GM18505 (cell line): Measurements from ENCODE around the gene APBB2.

ENCODE experiments used
- ATAC-seq: cut with Tn5 transposase; IDR thresholded peaks from one replicate; pipeline ENCODE4 v1.9.1; 2021; ENCODE audit not compliant: unreplicated experiment
- POLR2A ChIP-seq: IDR thresholded peaks from 4 replicates; pipeline ENCODE4 v1.6.1; 2011; ENCODE audit warnings: borderline replicate concordance; ENCODE audit not compliant: insufficient read depth, insufficient read length; ENCODE audit errors: extremely low read depth

Gene APBB2

GRCh38 chr4:40963897-40964478 is 250.4 kb downstream of the APBB2 start:
- no peak for TF ChIP-seq POLR2A
- ATAC-seq = no peak

DNA sequence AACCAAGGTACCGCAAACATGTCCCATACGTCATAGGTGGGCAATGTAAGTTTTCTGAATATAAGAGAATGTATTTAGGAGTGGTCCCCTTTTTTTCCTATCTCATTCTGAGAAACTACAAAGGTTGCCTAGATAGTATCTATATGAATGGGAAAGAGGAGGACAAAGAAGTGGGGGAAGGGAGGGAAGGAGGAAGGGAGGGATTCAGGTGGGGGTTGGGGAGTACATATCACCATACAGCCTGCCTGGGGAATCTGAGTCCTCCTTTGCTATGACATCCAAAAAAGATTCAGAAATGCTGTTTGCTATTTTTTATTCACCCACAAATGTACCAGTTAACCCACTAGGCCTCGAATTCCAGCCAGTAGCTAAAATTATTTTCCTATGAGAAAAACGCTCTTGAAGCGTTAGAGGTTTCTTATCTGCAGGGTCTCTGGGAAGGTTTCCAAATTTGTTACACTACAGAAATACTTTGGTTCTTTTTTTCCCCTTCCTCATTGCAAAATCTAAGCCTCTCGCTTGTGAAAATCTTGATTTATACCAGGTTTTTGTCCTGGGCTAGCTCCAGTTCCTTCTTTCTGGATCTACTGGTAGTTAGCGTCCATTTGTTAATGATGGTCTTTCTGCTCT is 251.7 kb downstream of the APBB2 start:
- no peak for TF ChIP-seq POLR2A
- ATAC-seq = no peak

GRCh38 chr4:40960941-40961340 is 253.4 kb downstream of the APBB2 start:
- no peak for ATAC-seq
- TF ChIP-seq POLR2A = no peak

DNA sequence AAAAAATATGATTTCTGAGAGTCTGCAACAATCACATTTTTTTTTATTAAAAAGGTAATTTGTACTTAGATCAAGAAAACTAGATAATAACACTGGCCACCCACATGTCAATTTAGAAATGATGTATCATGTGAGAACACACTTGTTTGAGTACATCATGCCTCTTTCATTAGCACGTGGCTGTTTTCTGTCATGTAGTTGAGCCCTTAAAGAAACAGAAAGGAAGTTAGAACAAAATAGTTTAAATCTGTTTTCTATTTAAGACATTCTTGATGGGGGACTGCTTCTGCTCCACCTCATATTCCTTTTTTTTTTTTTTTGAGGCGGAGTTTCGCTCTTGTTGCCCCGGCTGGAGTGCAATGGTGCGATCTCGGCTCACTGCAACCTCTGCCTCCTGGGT is 257.1 kb downstream of the APBB2 start:
- ATAC-seq = no peak
- no peak for TF ChIP-seq POLR2A

DNA sequence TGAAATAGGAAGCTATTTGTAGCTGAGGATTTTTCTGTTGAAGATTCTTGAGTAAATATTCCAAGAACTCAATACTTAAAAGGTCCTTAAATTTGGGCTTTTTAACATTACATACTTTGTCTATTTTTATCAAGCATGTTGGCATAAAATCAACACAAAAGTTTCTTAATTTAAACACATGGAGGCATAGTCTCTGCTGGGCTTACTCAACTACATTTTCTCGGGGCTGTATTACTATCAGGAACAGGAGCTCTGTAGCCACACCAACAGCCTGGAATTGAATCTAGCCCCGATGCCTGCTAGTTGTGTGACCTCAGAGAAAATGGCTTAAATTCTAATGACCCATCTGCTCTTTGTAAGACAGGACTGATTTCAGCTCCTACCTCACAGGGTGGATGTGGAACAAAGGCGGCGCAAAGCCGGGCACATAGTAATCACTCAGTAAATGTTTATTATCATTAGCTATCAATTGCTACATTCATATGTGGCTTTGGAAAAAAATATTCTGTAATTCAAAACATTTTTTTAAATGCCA is 257.6 kb downstream of the APBB2 start:
- no peak for ATAC-seq
- no peak for TF ChIP-seq POLR2A

GRCh38 chr4:40954088-40954668 is 260.2 kb downstream of the APBB2 start:
- TF ChIP-seq POLR2A = no peak
- no peak for ATAC-seq

- ATAC-seq = no peak
- no peak for TF ChIP-seq POLR2A
Observed at GRCh38 chr4:40953283-40954087, 260.9 kb downstream of the APBB2 start.

DNA sequence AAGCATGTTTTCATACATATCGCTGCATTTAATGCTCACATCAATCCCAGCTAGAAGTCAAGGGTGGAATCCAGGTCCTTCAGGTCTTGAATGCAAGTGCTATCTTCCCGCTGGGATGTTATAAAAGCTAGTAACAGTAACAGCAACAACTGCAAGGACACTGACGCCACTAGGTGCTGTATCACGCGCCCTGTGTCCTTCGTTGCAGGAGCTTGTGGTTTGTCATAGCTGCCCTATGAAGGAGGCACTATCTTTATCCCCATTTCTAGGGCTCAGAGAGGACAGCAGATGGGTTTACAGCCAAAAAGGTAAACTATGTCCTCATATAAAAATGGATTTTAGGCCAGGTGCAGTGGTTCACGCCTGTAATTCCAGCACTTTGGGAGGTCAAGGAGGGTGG is 261.7 kb downstream of the APBB2 start:
- ATAC-seq = no peak
- TF ChIP-seq POLR2A = no peak

DNA sequence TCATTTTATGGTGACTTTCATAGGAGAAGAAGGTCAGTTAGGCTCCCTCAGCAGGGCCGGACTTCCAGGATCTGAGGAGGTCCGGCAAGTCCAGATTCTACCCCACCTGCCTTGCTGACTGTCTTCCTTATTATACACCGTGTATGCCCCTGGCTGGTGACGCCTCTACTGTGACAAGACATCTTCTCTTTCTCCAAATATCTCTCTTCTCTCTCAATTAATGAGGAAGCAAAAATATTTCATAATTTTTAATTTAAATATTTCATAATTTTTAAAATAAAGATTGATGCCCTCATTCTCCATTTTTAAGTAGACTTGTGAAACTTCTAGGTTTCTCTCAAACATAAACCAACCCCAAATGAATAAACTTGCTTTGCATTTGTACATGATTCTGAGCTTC is 262.1 kb downstream of the APBB2 start:
- no peak for ATAC-seq
- no peak for TF ChIP-seq POLR2A

- no peak for TF ChIP-seq POLR2A
- no peak for ATAC-seq
Observed at GRCh38 chr4:40951026-40951425, 263.3 kb downstream of the APBB2 start.

GRCh38 chr4:40949358-40950100 is 264.8 kb downstream of the APBB2 start:
- TF ChIP-seq POLR2A = no peak
- ATAC-seq = no peak

GRCh38 chr4:40948014-40948413 is 266.3 kb downstream of the APBB2 start:
- ATAC-seq = no peak
- TF ChIP-seq POLR2A = no peak

- TF ChIP-seq POLR2A = no peak
- no peak for ATAC-seq
Observed at GRCh38 chr4:40946652-40947051, 267.7 kb downstream of the APBB2 start.
